GM21619 (cell line): ENCODE results near the gene ACTR1B.
A peak's percentile ranks its signal among the peaks of the same experiment; 100 is the strongest.
"Not testable (repeated sequence)": the region's sequence is repeated elsewhere in the genome, so short reads cannot be mapped to it uniquely, and the experiment has no call there.

Source experiments
- ATAC-seq: cut with Tn5 transposase; IDR thresholded peaks from one replicate; pipeline ENCODE4 v1.9.1; 2021; ENCODE audit not compliant: unreplicated experiment

Gene ACTR1B

GRCh38 chr2:97663962-97664635 lies at the start of gene ACTR1B:
ACTR1B (minus strand) TSS chr2:97664044; CDS start chr2:97663890, 154 bp downstream.
- ATAC-seq, result peak; percentile 77

GRCh38 chr2:97712693-97713295 lies 49.0 kb upstream of the ACTR1B start:
- no peak for ATAC-seq

GRCh38 chr2:97712175-97712574 lies 48.3 kb upstream of the ACTR1B start:
- ATAC-seq, result not testable (repeated sequence)

- ATAC-seq, result no peak
Measured at GRCh38 chr2:97711394-97711711, 47.5 kb upstream of the ACTR1B start.

- ATAC-seq, result no peak
Measured at GRCh38 chr2:97708608-97709007, 44.8 kb upstream of the ACTR1B start.

GRCh38 chr2:97708048-97708380 lies 44.2 kb upstream of the ACTR1B start:
- no peak for ATAC-seq

GRCh38 chr2:97707362-97708047 lies 43.7 kb upstream of the ACTR1B start:
- no peak for ATAC-seq

- no peak for ATAC-seq
Measured at GRCh38 chr2:97706708-97707345, 43.0 kb upstream of the ACTR1B start.

- ATAC-seq, result no peak
Measured at GRCh38 chr2:97706112-97706511, 42.3 kb upstream of the ACTR1B start.

GRCh38 chr2:97704989-97705388 lies 41.1 kb upstream of the ACTR1B start:
- ATAC-seq, result no peak

GRCh38 chr2:97703741-97704140 lies 39.9 kb upstream of the ACTR1B start:
- no peak for ATAC-seq

- ATAC-seq, result no peak
Measured at GRCh38 chr2:97702731-97703470, 39.1 kb upstream of the ACTR1B start.

GRCh38 chr2:97701851-97702465 lies 38.1 kb upstream of the ACTR1B start:
- no peak for ATAC-seq

GRCh38 chr2:97701186-97701585 lies 37.3 kb upstream of the ACTR1B start:
- no peak for ATAC-seq

GRCh38 chr2:97699765-97700444 lies 36.1 kb upstream of the ACTR1B start:
- ATAC-seq, result no peak

GRCh38 chr2:97698530-97698929 lies 34.7 kb upstream of the ACTR1B start:
- no peak for ATAC-seq

GRCh38 chr2:97697252-97698235 lies 33.7 kb upstream of the ACTR1B start:
- no peak for ATAC-seq

- ATAC-seq, result no peak
Measured at GRCh38 chr2:97695744-97696143, 31.9 kb upstream of the ACTR1B start.

- ATAC-seq, result no peak
Measured at GRCh38 chr2:97693476-97693875, 29.6 kb upstream of the ACTR1B start.
